GM21528 (cell line): ENCODE measurements around the gene ARL8B.
"Not testable (repeated sequence)": the region's sequence is repeated elsewhere in the genome, so short reads cannot be mapped to it uniquely, and the experiment has no call there.

Experiments
- ATAC-seq: cut with Tn5 transposase; IDR thresholded peaks from one replicate; pipeline ENCODE4 v1.9.1; 2021; ENCODE audit warnings: mild to moderate bottlenecking, moderate library complexity; ENCODE audit not compliant: unreplicated experiment, low FRiP score

The ARL8B gene

GRCh38 chr3:5106933-5107334, 15.2 kb upstream of the ARL8B start:
- not testable (repeated sequence) for ATAC-seq

- no peak for ATAC-seq
These were observed 11.8 kb upstream of the ARL8B start for GRCh38 chr3:5110337-5110736.

- ATAC-seq, result no peak
These were observed 10.0 kb upstream of the ARL8B start for GRCh38 chr3:5112043-5112442.

GRCh38 chr3:5113726-5114125, 8.4 kb upstream of the ARL8B start:
- ATAC-seq, result not testable (repeated sequence)

- ATAC-seq, result no peak
These were observed 6.5 kb upstream of the ARL8B start for GRCh38 chr3:5115506-5116162.

GRCh38 chr3:5116538-5116937, 5.6 kb upstream of the ARL8B start:
- no peak for ATAC-seq

- no peak for ATAC-seq
These were observed 1.6 kb upstream of the ARL8B start for GRCh38 chr3:5120446-5120845.

GRCh38 chr3:5122741-5123706, 932 bp downstream of the ARL8B start:
- peak; percentile 21 for ATAC-seq

GRCh38 chr3:5123937-5124336, 1.8 kb downstream of the ARL8B start:
- ATAC-seq, result no peak

- no peak for ATAC-seq
These were observed 4.5 kb downstream of the ARL8B start for GRCh38 chr3:5126586-5126985.

- no peak for ATAC-seq
These were observed 6.8 kb downstream of the ARL8B start for GRCh38 chr3:5128849-5129248.

- ATAC-seq, result no peak
These were observed 11.3 kb downstream of the ARL8B start for GRCh38 chr3:5133239-5134018.

- no peak for ATAC-seq
These were observed 11.9 kb downstream of the ARL8B start for GRCh38 chr3:5134019-5134391.

- no peak for ATAC-seq
These were observed 12.4 kb downstream of the ARL8B start for GRCh38 chr3:5134499-5134898.

GRCh38 chr3:5136211-5136918, 14.3 kb downstream of the ARL8B start:
- peak; percentile 68 for ATAC-seq

- ATAC-seq, result peak; percentile 16
These were observed 14.9 kb downstream of the ARL8B start for GRCh38 chr3:5136919-5137429.

GRCh38 chr3:5138214-5138981, 16.3 kb downstream of the ARL8B start:
- ATAC-seq, result no peak

GRCh38 chr3:5140230-5140621, 18.1 kb downstream of the ARL8B start:
- no peak for ATAC-seq

GRCh38 chr3:5140839-5141238, 18.7 kb downstream of the ARL8B start:
- ATAC-seq, result no peak
